Effector memory CD8-positive, alpha-beta T cell (primary cell): ENCODE results near the gene FOXK2.

Experiments used
- ATAC-seq: fragments of 150-1000 bp; cut with Tn5 transposase; replicated peaks from 2 replicates; pipeline ENCODE4 v1.10.0; 2021; ENCODE audit warnings: mild to moderate bottlenecking, moderate library complexity
- DNase-seq, 3 experiments: peaks; one replicate each; pipeline ENCODE4 v3.0.0; 2021
- H3K27ac Mint-ChIP-seq, 2 donors: one replicate each; pipeline ENCODE4 v1.8.0; 2022; ENCODE audit warnings: mild to moderate bottlenecking in 2 of 2, mixed read lengths in 2 of 2, moderate library complexity in 2 of 2
- H3K27me3 Mint-ChIP-seq, 2 donors: one replicate each; pipeline ENCODE4 v1.8.0; 2022; ENCODE audit warnings: mixed read lengths in 2 of 2
- H3K36me3 Mint-ChIP-seq: one replicate; pipeline ENCODE4 v1.8.0; 2022; ENCODE audit warnings: mild to moderate bottlenecking, moderate library complexity, mixed read lengths; ENCODE audit not compliant: insufficient read depth
- H3K4me1 Mint-ChIP-seq, 2 donors: one replicate each; pipeline ENCODE4 v1.8.0; 2022; ENCODE audit warnings: low read depth in 2 of 2, mixed read lengths in 2 of 2
- H3K4me3 Mint-ChIP-seq, 2 donors: one replicate each; pipeline ENCODE4 v1.8.0; 2022; ENCODE audit warnings: mild to moderate bottlenecking in 2 of 2, mixed read lengths in 2 of 2, moderate library complexity in 2 of 2
- H3K9me3 Mint-ChIP-seq, 2 donors: one replicate each; pipeline ENCODE4 v1.8.0; 2022; ENCODE audit warnings: mixed read lengths in 2 of 2

The FOXK2 gene

DNA sequence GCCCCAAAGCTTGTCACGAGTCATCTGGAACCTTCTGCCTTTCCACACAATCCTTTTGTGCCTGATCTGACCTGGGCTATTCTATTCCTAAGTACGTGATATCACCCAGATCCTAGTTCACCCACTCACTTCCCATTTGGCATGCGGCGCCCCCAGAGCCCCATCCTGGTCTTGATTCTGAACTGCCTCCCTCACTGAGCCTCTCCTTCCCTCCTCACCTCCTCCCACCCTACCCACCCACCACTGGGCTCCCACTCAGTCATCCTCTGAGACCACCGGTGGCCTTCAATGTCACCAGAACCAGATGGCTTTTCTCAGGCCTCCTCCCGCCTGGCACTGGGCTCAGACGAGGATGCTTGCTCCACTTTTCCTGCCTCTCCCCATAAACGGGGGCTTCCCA is 110.2 kb downstream of the FOXK2 start:
- Mint-ChIP-seq H3K36me3 (peaks cover 79% of the 10 kb centered on the region), H3K27ac (no peak overlapping the region), H3K9me3 (no peaks in the 10 kb centered on the region), H3K4me3 (no peak overlapping the region), H3K27me3 (no peaks in the 10 kb centered on the region), H3K4me1 (peaks cover 10 to 19% of the 10 kb centered on the region in 2 donors)
- ATAC-seq (no peak), DNase-seq (no peak)

DNA sequence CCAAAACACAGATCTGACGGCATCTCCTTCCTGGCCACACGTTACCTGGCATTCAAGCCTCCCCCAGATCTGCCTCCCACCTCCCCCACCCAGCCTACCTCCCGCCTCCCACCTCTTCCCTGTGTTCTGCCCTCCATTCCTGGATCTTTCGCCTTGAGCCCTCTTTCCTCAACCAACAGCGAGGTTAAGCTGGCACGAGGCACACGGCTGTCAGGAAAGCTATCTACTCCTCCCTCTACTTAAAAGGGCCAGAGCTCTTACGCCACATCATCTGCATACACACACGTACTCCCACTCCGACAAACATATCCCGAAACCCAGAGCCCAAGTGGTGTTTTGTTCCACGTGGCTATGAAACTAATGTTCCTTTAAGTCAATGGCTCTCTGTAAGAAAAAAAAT is 110.7 kb downstream of the FOXK2 start:
- Mint-ChIP-seq H3K27me3 (no peaks in the 10 kb centered on the region), H3K36me3 (peaks cover 79% of the 10 kb centered on the region), H3K27ac (no peak overlapping the region), H3K9me3 (no peaks in the 10 kb centered on the region), H3K4me3 (no peak overlapping the region), H3K4me1 (peaks cover 11 to 20% of the 10 kb centered on the region in 2 donors)
- no peak for ATAC-seq
- no peak for DNase-seq

DNA sequence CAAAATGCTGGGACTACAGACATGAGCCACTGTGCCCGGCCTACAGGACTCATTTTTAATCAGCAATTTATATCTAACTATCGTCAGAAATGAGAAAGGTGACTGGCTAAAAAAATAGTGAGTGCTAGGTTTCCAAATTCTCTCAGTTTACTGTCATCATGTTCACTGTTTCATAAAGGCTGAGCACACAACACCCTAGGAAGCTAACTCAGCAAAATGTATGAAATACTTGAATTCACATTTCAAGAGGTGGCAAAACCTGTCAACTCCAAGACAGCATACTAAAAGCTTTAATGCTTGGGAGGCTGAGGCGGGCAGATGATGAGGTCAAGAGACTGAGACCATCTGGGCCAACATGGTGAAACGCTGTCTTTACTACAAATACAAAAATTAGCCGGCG is 112.0 kb downstream of the FOXK2 start:
- DNase-seq: no peak
- no peaks in the 10 kb centered on the region for H3K9me3 Mint-ChIP-seq
- peaks cover 13 to 22% of the 10 kb centered on the region in 2 donors for H3K4me1 Mint-ChIP-seq
- no peak for ATAC-seq
- H3K4me3 Mint-ChIP-seq: no peak overlapping the region
- H3K27me3 Mint-ChIP-seq: no peaks in the 10 kb centered on the region
- H3K27ac Mint-ChIP-seq: no peak overlapping the region
- peaks cover 71% of the 10 kb centered on the region for H3K36me3 Mint-ChIP-seq

DNA sequence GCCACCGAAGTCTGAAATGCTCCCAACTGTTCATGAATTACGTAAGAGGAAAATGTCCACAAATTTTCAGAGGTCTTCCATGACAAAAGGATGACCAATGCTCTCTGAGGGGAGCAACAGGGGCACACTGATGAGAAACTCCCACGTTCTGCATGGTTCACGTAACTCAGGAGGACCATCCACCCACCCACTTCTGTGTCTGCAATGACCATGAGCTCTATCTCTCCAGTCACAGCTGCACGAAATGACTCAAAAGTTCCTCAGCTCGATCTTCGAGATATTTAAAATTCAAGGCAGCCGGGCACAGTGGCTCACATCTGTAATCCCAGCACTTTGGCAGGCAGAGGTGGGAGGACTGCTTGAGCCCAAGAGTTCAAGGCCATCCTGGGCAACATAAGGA is 112.9 kb downstream of the FOXK2 start:
- H3K27me3 Mint-ChIP-seq: no peaks in the 10 kb centered on the region
- H3K9me3 Mint-ChIP-seq: no peaks in the 10 kb centered on the region
- H3K4me3 Mint-ChIP-seq: no peak overlapping the region
- peak overlapping the region; percentile 62 to 69 for H3K27ac Mint-ChIP-seq
- peaks cover 65% of the 10 kb centered on the region for H3K36me3 Mint-ChIP-seq
- DNase-seq (no peak), ATAC-seq (no peak)
- H3K4me1 Mint-ChIP-seq: peaks cover 20 to 28% of the 10 kb centered on the region in 2 donors

DNA sequence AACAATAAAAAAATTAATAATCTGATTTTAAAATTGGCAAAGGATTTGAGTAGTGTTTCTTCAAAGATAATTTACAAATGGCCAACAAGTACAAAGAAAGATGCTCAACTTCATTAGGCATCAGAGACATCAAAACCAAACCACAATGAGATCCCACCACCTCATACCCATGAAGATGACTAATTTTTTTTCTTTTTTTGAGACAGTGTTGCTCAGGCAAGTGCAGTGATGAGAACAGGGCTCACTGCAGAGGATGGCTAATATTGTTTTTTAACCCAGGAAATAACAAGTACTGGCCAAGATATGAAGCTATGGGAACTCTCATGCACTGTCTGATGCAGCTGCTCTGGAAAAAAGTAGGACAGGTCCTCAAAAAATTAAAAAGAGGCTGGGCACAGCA is 113.8 kb downstream of the FOXK2 start:
- peak overlapping the region; percentile 62 to 69 for H3K27ac Mint-ChIP-seq

DNA sequence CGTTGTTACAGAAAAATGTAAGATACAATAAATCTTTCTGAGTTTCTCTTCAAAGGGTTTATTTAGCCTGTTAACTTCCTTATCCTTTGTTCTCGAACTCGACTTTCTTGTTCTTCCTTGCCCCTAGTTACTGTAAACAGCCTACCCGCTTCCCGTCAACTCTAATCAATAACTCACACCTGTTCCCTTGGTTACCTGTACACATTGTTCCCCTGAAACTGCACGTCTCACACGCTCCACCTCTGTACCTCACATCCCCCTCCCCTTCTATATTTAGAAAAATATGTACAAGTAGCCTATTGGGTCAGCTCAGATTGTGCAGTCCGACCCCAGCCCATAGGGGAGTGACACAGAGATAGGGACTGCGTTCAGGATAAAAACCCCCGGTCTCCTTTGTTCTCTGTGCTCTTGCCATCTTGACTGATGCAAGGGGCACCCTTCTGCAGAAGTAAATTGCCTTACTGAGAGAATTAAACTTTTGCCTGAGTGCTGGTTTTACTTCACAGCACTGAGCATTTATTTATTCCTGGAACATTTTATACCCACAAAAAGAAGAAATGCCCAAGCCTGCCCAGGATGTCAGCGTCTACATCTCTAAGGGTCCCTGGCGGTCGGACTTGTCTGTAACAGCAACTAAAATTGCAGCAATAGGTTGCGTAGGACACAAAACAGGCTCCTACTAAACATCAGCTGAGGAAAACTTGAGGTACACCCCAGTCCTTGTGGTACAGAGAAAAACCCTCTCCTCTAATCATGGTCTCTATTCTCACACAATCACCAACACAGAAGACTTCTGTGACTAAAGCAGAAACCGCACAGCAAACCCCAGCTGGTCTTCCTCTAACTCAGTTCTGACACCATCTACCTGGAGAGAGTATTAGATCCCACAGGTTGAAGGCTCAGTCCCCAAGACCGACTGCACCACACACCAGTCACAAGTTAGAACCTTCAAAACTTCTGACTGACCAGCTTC is 117.4 kb downstream of the FOXK2 start:
- H3K36me3 Mint-ChIP-seq: peaks cover 59% of the 10 kb centered on the region
- ATAC-seq (no peak), DNase-seq (no peak)
- peak overlapping the region; percentile 25 to 80 for H3K27ac Mint-ChIP-seq
- no peak overlapping the region for H3K4me3 Mint-ChIP-seq
- H3K27me3 Mint-ChIP-seq: no peaks in the 10 kb centered on the region
- H3K4me1 Mint-ChIP-seq: peaks cover 32 to 33% of the 10 kb centered on the region in 2 donors
- H3K9me3 Mint-ChIP-seq: no peaks in the 10 kb centered on the region

More for the DNA sequence above, 113.8 kb downstream of the FOXK2 start:
- ATAC-seq: no peak
- Mint-ChIP-seq H3K27me3 (no peaks in the 10 kb centered on the region), H3K4me1 (peaks cover 19 to 29% of the 10 kb centered on the region in 2 donors), H3K36me3 (peaks cover 56% of the 10 kb centered on the region), H3K4me3 (peak overlapping the region in 1 of 2 donors; percentile 49), H3K9me3 (no peaks in the 10 kb centered on the region)
- DNase-seq: no peak

DNA sequence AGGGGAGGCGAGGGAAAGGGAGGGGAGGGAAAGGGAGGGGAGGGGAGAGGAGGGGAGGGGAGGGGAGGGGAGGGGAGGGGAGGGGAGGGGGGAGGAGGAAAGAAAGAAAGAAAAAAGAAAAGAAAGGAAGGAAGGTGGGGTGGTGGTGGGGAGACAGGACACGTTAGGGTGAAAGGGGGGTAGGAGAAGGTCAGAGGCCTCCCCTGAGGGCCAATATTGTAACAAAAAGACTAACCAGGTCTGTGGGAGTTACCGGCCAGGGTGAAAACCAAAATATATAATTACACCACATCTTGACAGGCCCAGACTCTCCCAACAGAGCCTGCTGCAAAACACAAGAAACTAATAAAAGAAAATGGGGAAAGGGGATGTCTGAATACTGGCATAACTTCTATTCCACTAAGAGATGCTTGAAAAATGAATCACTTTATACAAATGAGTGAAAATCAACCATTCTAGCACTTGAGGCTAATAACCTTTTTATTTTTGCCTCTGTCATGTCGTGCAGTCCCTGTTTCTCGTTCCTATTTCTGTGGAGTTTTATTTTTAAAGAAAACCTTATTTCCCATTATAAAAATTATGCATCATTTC is 118.7 kb downstream of the FOXK2 start:
- Mint-ChIP-seq H3K4me3 (no peak overlapping the region), H3K36me3 (peaks cover 62% of the 10 kb centered on the region), H3K4me1 (peaks cover 33 to 35% of the 10 kb centered on the region in 2 donors), H3K27ac (no peak overlapping the region), H3K9me3 (no peaks in the 10 kb centered on the region), H3K27me3 (no peaks in the 10 kb centered on the region)
- DNase-seq (no peak), ATAC-seq (no peak)

DNA sequence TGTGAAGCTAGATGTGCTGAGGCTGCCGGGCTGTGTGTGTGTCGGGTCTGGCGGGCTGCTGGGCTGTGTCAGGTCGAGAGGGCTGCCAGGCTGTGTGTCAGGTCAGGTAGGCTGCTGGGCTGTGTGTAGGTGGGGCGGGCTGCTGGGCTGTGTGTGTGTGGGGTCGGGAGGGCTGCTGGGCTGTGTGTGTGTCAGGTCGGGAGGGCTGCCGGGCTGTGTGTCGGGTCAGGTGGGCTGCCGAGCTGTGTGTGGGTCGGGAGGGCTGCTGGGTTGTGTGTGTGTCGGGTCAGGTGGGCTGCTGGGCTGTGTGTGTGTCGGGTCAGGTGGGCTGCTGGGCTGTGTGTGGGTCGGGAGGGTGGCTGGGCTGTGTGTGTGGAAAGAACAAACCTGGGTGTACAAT is 120.1 kb downstream of the FOXK2 start:
- Mint-ChIP-seq H3K4me1 (peaks cover 32 to 37% of the 10 kb centered on the region in 2 donors), H3K27me3 (no peaks in the 10 kb centered on the region), H3K27ac (no peak overlapping the region), H3K36me3 (peaks cover 51% of the 10 kb centered on the region), H3K4me3 (no peak overlapping the region), H3K9me3 (no peaks in the 10 kb centered on the region)
- DNase-seq (no peak), ATAC-seq (no peak)

DNA sequence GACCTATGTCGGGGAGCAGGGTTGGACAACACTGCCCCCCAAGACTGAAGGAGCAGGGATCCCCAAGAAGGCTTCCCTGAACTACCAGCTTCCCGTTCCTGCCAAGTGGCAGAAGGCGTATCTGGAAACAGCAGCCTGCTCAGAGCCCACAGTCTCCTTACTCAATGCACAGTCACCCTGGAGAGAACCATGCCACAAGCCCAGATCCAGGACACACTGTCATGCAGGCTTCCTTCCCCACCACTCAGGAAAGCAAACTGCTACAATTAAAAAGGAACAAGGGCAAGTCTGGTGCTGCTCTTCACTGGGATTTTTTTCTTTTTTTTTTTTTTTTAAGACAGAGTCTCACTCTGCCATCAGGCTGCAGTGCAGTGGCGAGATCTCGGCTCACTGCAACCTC is 120.5 kb downstream of the FOXK2 start:
- Mint-ChIP-seq H3K36me3 (peaks cover 51% of the 10 kb centered on the region), H3K4me1 (peaks cover 30 to 35% of the 10 kb centered on the region in 2 donors)

DNA sequence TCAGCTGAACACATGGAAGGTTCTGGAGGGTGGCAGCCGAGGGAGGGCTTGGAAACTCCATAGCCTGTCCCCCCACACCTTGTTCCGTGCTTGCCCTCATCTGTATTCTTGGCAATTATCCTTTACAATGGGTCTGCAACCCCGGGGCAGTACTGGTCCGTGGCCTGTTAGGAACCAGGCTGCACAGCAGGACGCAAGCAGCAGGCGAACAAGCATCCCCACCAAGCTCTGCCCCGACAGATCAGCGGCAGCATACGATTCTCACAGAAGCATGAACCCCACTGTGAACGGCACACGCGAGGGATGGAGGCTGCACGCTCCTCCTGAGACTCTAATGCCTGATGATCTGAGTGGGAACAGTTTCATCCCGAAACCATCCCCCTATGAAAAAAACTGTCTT is 122.5 kb downstream of the FOXK2 start:
- ATAC-seq: no peak
- Mint-ChIP-seq H3K27ac (no peak overlapping the region), H3K36me3 (peaks cover 48% of the 10 kb centered on the region), H3K9me3 (no peaks in the 10 kb centered on the region), H3K27me3 (no peaks in the 10 kb centered on the region), H3K4me3 (no peak overlapping the region), H3K4me1 (peaks cover 42 to 43% of the 10 kb centered on the region in 2 donors)
- DNase-seq: no peak

More for the DNA sequence above, 120.5 kb downstream of the FOXK2 start:
- no peak for DNase-seq
- no peak for ATAC-seq
- Mint-ChIP-seq H3K4me3 (no peak overlapping the region), H3K9me3 (no peaks in the 10 kb centered on the region), H3K27ac (no peak overlapping the region), H3K27me3 (no peaks in the 10 kb centered on the region)

DNA sequence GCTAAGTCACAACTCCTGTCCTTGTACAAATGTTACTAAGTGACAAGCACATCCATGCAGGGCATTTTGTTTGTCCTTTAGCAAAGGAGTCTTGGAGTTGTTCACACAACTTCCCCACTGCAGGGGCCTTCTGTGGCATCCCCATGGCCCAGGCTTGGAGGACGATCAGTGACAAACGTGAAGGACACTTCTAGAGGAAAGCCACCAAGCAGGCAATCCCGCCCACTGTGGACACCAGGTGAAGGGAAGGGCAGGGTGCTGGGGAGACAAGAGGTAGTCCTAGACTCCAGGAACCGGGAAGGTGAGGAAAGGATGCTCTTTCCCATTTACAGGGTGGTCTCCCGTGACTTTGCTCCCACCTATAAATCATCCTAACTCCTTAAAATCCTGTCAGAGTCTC is 124.6 kb downstream of the FOXK2 start:
- Mint-ChIP-seq H3K27ac (no peak overlapping the region), H3K4me3 (no peak overlapping the region), H3K9me3 (no peaks in the 10 kb centered on the region), H3K4me1 (peaks cover 36 to 38% of the 10 kb centered on the region in 2 donors), H3K27me3 (no peaks in the 10 kb centered on the region), H3K36me3 (peaks cover 47% of the 10 kb centered on the region)
- DNase-seq: no peak
- no peak for ATAC-seq

DNA sequence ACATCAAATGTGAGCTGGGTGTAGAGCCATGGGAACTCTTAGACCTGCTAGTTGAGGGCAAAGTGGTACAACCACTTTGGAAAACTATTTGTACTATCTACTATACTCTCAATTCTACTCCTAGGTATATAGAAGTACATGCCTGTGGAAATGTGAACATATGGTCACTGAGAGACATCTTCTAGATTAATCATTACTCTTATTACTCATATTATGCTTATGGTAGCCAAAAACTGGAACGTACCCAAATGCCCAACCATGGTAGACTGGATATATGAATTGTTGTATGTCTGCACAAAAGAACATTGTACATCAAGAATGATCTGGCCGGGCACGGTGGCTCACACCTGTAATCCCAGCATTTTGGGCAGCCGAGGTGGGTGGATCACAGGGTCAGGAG is 126.0 kb downstream of the FOXK2 start:
- DNase-seq (no peak), ATAC-seq (no peak)
- Mint-ChIP-seq H3K27me3 (no peaks in the 10 kb centered on the region), H3K4me1 (peaks cover 33% of the 10 kb centered on the region in 2 donors), H3K36me3 (peaks cover 42% of the 10 kb centered on the region), H3K9me3 (no peaks in the 10 kb centered on the region), H3K4me3 (peak overlapping the region; percentile 87), H3K27ac (peak overlapping the region in 1 of 2 donors; percentile 86)

DNA sequence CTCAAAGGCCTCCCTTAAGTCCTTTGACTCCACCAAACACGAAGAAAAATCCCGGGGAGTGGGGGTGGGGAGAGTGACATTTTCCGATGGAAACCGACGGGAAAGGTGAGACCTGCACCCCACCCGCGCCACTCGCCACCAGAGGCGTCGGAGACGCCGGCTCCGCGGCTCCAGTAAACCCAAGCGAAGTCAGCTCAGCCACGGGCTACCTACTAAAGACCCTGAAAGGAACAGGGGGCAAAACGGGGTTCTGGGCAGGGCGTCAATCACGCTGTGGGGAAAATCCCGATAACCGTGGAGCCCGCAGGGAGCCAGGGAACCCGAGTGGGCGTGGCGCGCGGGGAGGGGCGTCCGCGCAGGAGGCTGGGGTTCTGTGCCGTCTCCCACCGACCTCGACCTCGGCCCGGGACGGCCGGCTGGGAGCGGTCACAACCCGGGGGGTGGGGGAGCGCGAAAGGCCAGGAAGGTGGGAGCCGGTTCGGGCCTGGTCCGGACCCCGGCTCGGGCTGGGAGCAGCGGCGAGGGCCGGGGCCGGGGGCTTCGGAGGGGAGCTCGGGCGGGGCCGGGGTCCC is 128.1 kb downstream of the FOXK2 start:
- Mint-ChIP-seq H3K4me1 (peaks cover 25 to 28% of the 10 kb centered on the region in 2 donors), H3K27me3 (no peaks in the 10 kb centered on the region), H3K27ac (peak overlapping the region; percentile 82 to 86), H3K9me3 (no peaks in the 10 kb centered on the region), H3K4me3 (peak overlapping the region; percentile 87), H3K36me3 (peaks cover 21% of the 10 kb centered on the region)
- DNase-seq (peak; percentile 30 to 44 (median 40)), ATAC-seq (peak; percentile 32)
